ENCODE results near the gene STK32C.
"Not testable (repeated sequence)": the region's sequence is repeated elsewhere in the genome, so short reads cannot be mapped to it uniquely, and the experiment has no call there.

Gene STK32C

DNA sequence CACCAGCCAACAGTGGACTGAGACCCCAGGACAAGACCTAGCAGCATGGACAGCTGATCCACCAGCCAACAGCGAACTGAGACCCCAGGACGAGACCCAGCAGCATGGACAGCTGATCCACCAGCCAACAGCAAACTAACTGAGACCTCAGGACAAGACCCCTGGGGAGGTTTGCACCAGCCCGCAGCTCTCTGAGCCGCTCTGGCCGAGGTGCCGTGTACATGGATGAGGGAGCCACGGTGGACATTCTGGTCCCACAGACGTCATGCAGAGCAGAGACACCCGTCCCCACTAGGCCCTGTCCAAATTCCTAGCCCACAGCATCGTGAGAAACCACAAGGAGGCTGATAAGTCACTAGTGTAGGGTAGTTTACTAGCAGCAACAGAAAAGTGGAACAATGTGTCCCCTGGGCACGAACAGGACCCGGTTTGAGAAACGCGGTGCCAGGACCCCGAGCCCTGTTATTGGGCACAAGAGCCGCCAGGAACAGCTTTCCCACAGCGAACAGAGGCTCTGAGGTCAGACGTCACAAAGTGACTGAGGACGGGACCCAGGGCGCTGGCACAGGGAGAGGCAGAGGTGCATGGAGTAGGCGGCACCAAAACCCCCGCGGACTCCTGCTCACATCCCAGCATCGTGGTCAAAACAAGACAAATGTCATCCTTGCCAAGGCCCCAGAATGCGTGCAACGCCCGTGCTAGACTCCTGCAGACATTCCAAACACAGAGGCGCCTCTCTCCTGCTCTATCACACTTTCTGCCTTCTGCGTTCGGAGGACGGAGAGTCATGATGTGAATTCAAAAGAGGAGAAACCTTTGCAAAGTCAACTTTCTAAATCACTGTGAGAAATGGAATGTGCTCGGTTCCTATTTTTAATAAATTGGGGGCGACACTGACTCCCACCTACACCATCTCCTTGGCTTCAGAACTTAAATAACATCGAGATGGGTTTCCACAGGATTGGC is 8.1 kb downstream of the STK32C start:
- DNase-seq, result no peak

DNA sequence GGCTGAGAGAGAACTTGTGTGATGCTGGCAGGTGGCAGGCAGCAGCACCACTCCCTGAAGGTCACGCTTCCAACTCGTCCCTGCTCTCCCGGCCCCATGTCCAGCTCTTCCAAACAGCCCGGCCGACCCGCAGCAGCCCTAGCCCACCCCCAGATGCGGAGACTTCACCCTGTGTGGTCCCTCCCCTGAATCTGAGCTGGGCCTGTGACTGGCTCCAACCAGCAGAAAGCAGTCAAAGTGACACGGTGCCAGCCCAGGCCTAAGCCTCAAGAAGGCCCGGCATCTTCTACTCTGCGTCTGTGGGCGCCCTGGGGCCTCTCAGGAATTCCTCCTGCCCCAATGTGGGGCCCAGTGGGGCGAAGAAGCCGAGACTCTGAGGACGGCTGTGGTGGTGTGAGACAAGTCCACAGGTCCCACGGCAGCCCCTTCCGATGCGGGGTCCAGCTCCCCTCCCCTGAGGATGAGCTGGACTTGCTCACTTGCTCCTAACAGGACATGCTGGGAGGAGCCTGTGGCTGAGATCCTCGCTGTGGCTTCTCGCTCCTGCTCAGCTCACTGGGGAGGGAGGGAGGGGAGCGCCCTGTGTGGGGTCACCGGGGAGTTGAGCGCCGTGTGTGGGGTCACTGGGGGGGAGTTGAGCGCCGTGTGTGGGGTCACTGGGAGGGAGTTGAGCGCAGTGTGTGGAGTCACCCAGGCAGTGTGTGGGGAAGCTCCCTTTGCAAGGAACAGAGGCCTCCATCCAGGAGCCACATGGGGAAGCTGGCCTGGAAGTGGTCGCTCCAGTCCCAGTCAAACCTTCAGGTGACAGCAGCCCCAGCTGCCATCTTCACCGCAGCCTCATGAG is 9.5 kb downstream of the STK32C start:
- DNase-seq, result no peak

DNA sequence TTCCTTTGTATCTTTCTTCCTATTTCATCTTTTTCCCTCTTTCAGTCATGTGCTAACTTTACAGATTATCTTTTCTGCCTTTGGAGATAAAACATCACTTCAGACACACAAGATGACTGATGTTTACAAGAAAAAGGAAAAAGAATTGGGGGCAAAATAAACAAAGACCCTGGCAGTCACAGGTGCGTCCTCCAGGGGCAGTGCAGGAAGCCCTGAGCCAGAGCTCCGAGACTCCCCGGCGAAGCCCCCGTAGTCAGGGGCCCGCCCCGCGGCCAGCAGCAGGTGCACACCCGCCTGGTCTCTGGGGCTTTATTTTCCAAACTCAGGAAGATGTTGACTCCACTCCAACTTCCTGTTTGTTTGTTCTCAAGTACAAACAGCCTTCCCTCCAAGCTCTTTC is 10.2 kb downstream of the STK32C start:
- DNase-seq, result no peak

DNA sequence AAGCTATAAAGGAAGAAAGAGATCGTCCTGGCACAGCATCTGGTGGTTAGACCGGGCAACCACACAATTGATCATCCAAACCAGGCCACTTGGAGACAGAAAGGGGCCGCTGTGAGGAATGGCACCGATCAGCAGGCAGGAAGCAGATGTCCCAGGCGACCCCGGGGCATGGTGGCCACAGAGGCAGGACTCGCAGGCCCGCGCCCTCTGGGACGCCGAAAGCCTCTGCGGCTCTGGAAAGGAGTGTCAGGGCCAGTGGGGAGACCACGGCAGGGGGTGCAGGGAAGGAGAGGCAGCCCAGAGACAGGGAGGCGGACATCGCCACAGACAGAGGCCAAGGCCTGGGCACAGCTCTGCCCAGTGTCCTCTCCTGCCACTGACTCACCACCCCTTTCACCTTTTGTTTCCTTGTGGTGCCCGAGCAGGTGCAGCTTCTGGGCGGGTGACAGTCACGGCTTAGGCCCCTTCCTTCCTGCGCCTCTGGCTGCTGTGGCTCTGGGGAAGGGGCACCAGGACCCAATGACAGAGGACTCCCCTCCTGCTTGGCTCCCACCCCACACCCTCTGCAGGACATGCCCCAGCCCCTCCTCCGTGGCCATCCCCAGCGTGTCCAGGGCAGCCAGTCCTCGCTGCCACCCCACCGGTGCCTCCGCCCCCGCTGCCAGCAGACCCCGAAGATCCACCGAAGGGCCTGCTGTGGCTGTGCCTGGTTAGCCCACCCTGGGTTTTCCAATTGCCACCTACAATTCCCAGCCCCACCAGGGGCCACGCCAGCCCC is 10.9 kb downstream of the STK32C start:
- DNase-seq, result no peak

DNA sequence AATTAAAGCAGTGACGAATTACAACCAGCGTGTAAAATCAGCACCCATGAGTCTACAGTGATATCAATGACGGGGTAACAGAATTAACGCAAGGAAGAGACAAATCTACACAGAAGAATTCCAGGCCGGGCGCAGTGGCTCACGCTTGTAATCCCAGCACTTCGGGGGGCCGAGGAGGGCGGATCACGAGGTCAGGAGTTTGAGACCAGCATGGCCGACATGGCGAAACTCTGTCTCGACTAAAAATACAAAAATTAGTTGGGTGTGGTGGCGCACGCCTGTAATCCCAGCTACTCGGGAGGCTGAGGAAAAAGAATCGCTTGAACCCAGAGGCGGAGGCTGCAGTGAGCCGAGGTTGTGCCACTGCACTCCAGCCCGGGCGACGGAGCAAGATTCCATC is 12.3 kb downstream of the STK32C start:
- DNase-seq, result not testable (repeated sequence)

DNA sequence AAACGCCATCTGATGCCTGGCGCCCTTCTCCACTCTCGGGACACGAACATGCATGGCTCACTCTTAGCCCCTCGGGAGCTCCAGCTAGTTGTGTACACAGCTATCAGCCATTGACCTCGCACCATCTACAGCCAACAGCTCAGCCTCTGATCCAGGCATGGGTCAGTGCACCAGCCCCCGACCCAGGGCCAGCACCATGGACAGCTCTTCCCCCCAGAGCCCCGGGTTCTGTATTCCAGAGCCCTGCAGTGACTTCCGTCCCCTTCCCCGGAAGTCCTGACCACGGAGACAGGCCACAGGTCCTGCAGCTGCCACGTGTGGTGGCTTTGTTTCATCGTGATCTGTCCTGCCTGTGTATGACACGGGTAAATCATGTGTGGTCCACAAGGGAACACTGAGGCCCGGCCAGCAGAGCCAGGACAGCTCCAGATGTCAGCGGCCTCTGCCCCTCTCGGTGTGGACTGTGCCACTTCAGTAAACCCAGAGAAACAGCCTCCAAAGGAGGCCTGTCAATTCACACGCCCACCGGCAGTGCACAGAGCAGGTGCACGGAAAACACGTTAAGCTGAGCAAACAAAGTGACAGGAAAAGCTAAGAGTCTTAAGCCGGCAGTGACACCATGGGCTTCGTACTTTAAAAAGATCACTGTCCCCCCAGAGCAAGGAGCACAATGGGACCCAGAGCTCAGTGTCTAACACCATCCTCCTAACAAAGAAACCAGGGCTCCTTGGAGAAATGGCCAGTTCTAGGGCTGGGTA is 13.0 kb downstream of the STK32C start:
- no peak for DNase-seq

DNA sequence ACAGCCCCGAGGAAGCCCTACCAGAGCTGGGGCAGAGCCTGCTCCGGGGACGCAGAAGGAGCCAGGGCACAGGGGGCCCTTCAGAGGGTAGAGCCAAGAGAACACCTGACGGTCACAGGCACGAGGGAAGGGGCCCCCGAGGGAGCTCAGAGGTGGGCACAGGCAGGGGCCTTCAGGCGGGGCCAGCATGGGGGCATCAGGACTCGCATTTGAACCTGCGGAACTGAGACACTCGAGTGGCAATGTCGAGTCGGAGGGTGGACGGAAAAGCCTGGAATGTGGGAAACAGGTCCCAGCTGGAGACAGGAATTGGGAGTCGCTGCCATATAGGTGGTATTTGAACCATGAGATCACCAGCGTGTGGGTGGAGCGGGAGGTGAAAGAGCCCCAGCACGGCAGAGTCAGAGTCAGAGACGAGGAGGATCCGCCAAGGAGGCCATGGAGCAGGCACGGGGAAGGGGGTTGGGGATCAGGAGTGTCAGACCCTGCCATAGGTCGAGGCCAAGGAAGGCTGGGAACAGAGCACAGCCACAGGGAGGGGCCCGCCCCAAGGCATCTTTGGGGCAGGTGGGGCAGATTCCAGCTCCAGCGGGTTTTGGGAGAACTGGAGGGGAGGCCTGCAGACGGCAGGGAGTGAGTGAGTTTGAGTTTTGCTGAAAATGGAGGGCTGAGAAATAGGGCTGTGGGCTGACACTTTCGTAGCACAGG is 13.8 kb downstream of the STK32C start:
- DNase-seq, result no peak

DNA sequence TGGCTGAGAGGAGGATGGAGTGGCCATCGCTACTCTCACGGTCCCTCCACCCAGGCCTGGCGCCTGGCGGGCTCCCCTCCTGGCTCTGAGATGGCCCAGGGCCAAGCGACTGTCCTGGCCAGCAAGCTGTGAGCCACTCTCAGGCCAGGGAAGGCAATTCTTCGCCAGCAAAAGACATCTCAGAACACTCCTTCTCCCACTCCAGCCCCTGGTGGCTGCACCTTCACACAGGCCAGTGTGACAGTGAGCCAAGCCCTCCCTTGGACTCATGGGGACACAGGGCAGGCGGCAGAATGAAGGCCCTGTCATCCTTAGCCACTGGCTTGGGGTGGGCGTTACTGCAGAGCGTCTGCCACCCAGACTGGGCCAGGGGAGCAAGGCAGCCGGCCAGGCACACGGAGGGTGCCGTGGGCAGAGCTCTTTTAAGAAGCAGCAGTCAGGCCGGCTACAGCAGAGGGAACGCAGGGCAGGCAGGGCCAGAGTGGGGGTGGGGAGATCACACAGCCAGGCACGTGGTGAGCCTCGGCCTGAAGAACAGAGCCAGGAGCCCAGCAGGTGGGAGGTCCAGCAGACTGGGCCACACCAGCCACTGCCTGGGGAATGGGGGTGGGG is 14.4 kb downstream of the STK32C start:
- no peak for DNase-seq

DNA sequence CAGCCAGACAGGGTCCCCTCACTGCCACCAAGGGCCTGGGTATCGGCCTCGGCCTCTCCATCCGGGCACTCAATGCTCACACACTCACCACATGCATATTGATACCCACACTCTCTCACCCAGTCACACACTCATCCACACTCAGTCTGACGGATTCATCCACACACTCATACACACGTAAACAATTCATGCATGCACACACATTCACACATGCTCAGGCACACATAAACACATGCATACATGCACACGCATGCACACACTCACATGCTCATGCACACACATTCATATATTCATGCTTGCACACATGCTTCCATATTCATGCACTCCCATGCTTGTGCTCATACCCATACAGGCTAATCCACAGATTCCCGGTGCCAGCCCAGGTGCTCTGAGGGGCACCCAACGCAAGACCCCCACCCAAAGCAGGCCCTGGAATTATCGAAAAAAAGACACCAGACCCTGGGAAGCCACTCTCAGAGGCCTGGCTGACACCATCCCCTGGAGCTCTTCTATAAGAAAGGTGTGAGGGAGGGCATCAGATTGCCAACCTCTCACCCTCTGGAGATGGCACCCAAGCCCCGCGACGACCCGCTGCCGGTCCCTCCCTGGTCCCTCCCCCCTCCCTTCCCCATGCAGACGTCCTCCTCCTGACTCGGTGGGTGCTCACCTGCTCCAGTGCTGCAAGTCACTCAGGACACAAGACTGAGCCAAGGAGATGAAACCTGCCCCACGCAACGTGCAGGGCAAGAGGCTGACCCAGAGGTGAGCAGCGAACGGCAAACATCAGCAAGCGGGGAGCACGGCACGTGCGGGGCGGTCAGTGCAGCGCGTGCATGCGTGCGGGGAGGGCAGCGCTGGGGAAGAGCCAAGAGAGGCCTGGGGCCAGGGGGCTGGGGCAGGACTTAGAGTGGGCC is 15.2 kb downstream of the STK32C start:
- DNase-seq, result no peak

DNA sequence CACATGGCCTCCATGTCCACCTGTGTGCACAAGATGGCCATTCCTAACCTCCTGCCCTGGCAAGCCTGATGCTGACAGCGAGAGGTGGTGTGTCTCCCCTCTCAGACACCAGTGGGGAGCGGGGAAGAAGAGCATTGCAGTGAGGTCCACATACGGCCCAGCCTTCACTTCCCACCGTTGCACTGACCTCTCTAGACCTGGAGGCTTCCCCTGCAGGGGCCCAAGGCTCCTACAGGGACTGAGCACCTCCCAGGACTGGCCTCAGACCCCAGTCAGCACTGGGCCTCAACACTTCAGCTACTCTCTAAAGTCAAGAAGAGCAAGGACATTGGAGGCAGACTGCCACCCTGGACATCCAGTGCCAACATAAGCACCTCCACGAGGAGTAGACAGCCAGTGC is 15.9 kb downstream of the STK32C start:
- no peak for DNase-seq

DNA sequence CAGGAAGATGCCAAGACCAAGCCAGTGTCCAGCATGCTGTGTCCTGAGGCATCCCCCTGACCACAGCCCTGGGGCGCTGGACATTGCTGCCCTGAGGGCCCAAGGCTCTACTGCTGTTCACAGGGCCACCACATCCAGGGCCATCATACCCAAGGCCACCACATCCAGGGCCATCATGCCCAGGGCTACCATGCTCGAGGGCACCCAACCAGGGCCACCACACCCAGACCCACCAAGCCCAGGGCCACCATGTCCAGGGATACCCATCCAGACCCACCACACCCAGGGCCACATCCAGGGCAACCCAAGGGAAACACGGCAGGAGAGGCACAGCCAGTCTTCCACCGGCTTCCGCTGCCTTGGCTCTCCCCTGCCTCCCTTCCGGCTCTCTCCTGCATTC is 17.1 kb downstream of the STK32C start:
- DNase-seq, result no peak

DNA sequence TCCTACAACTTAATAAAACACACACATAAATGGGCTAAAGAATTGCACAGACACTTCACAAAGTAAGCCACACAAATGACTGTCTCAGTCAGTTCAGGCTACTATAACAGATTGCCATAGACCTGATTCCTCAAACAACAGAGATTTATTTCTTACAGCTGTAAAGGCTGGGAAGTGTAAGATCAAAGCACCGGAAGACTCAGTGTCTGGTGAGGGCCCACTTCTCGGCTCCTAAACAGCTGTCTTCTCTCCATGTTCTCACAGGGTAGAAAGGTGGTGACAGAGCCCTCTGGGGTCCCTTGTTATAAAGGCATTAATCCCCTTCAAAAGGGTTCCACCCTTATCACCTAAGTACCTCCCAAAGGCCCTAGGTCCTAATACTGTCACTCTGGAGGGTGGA is 18.3 kb downstream of the STK32C start:
- DNase-seq, result no peak

DNA sequence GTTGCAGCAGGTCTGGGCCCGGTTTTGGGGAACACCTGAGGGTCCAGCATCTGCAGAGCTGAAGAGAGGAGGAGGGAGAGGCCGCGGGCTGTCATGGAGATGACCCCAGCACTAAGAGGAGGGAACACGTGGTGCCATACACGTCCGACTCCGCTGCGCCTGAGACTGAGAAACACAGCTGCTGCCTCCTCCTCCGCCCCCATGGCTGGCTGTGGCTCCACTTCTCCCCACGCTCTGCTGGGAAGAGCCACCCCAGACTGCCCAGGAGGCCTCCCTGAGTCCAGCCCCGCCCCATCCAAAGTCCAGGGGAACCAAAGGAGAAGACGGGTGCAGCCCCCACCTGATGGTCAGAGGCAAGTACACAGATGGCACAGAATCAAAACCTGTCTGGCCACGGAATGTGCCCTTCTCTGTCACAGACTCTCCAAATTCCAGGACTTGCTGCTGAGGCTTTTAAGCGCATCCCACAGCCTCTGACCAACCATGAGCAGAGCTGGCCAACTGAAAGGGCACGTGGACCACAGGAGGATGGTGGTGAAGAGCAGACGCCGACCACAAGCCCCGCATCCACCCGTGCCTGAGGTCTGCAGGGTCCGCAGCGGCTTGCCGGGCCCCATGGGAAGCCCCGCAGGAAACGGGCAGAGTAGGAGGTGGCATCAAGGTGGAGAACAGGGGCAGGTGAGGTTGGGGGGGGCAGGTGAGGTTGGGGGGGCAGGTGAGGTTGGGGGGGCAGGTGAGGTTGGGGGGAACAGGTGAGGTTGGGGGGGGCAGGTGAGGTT is 24.0 kb downstream of the STK32C start:
- DNase-seq, result no peak

DNA sequence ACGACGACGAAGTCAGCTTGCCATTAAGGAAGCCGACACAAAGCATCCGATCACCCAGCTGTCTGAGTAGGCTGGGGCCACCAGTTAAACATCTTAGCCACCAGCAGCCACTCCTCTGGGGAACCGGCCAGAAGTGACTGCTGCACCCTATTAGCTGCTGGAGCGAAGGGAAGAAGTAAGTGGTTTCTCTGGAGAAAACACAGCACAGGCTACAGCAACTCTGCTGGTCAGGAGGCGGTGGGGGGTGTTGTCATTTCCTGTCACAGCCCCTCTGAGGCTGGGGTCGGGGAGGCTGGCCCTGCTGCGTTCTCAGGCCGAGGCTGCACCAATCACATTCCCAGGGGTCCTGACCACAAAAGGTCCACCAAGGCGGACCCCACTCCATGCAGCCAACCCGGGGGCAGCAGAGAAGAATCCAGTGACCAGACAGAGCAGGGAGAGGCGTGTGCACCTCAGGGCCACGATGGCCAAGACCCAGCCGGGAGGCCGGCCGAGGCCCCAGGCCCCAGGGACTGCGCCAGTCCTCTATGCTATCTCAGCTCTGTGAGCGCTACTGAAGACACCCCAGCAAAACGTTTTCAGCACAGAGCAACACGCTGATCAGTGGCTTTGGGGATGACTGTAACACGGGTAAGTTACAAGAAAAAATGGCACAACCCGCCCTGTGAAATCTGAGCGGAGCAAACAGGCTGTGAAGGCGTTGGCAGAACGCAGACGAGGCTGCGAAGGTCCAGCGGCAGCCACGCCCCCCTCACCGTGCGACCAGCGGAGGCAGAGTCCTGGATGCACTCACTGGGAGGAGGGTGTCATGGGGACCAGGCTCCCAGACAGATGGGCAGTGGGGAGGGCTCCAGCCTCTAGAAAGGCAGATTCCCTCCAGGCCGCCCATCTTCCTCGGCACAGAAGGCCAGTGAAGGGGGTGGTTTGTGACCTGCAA is 24.8 kb downstream of the STK32C start:
- no peak for DNase-seq

DNA sequence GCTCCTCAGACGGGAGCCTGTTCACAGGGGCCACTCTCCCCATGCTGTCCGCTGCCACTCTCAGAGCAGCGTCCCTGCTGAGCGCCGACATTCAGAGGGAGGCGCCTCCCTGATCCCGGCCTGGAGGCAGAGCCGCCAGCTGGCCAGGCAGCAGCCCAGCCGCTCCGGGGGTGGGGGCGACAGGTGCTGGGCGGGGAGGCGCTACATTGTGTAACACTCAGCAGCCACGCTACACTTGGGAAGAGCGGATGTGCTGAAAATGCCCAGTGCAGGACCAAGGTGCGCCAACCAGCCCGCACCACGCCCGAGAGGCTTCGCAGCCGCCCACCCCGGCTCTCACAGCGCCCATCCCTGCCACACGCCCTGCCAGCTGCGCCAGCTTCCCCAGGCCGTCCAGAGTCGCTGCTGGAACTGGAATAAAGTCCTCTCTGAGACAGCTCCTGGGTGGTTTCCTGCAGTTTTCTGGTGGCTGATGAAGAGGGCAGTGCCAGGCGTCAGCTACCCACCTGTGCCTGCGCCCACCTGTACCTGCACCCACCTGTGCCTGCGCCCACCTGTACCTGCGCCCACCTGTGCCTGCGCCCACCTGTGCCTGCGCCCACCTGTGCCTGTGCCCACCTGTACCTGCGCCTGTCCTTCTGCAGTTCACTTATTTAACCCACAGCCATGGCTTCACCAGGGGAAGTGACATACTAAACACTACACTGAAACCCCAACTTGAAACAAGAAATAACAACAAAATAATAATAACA is 25.7 kb downstream of the STK32C start:
- DNase-seq, result no peak

DNA sequence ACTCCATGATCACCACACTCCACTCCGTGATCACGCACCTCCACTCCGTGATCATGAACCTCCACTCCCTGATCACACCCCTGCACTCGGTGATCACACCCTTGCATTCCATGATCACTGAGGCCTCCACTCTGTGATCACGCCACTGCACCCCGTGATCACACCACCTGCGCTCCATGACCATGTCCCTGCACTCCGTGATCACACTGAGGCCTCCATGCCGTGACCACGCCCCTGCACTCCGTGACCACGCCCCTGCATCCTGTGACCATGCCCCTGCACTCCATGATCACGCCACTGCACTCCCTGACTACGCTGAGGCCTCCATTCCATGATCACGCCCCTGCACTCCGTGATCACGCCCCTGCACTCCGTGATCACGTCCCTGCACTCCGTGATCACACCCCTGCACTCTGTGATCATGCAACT is 27.1 kb downstream of the STK32C start:
- no peak for DNase-seq

All from stimulated activated naive CD4-positive, alpha-beta T cell treated with Interleukin-2 at 50 U/mL for 16 hours (primary cell).